ENCODE results near the gene LGMN. TPM values are rescaled to one million over a fixed set of nuclear protein-coding genes. Genes with fewer than 3 reads are reported as not detected.
"Not testable (repeated sequence)": the region's sequence is repeated elsewhere in the genome, so short reads cannot be mapped to it uniquely, and the experiment has no call there.

LGMN gene
- polyA plus RNA-seq, 4 donors, result 117 to 139 (median 127) TPM

GRCh38 chr14:92680330-92680729, 68.1 kb downstream of the LGMN start:
- not testable (repeated sequence) for DNase-seq (ENCODE audit: low read depth in 4 of 4, low spot score in 2 of 4)

- no peak for DNase-seq (ENCODE audit: low read depth in 4 of 4, low spot score in 2 of 4)
Observed at GRCh38 chr14:92679246-92679645, 69.2 kb downstream of the LGMN start.

GRCh38 chr14:92678766-92679165, 69.7 kb downstream of the LGMN start:
- no peak for DNase-seq (ENCODE audit: low read depth in 4 of 4, low spot score in 2 of 4)

- DNase-seq (ENCODE audit: low read depth in 4 of 4, low spot score in 2 of 4), result no peak
Observed at GRCh38 chr14:92677955-92678354, 70.5 kb downstream of the LGMN start.

- no peak for DNase-seq (ENCODE audit: low read depth in 4 of 4, low spot score in 2 of 4)
Observed at GRCh38 chr14:92677087-92677668, 71.2 kb downstream of the LGMN start.

DNA sequence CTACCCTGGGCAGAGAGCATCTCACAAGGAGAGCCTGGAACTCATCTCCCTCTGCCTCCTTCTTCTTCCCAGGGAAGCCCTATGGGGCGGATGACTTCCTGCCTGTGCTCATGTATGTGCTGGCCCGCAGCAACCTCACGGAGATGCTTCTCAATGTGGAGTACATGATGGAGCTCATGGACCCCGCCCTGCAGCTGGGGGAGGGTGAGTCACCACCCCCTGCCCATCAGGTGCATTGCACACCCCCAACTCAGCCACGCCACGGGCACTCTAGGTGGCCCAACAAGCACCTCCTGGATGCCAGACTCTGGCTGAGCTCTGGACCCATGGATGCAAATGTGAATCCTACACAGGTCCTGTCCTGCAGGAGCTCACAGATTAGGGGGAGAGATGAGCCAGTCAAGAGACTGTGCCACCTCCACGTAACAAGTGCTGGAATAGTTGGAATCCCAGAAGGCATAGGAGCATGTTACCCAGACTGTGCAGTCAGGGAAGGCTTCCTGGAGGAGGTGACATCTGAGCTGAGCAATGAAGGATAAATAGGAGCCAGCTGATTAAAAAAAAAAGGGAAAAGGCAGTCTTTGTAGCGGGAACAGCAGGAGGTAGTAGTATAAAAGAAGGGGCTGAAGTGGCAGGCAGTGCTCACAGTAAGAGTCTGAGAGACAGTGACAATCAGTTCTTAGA, 71.9 kb downstream of the LGMN start:
- no peak for DNase-seq (ENCODE audit: low read depth in 4 of 4, low spot score in 2 of 4)

GRCh38 chr14:92675976-92676375, 72.5 kb downstream of the LGMN start:
- no peak for DNase-seq (ENCODE audit: low read depth in 4 of 4, low spot score in 2 of 4)

DNA sequence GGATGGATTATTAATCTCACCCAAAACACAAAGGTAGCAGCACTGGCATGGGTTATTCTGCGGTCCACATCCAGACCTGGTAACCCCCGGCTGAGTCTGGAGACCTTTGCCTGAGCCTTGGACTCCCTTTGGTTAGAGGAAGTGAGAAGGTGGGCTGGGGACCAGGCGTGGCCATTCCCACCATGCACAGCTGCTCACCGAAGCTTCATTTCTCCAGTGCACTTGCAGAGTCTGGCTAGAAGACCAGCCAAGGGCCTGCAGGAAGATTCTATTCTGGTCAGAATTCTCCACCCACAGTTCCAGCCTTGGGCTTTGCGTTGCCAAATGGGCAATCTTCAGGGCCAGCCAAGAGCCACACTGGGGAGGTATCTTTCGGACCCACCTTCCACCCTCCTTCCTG, 73.0 kb downstream of the LGMN start:
- DNase-seq (ENCODE audit: low read depth in 4 of 4, low spot score in 2 of 4), result no peak

DNA sequence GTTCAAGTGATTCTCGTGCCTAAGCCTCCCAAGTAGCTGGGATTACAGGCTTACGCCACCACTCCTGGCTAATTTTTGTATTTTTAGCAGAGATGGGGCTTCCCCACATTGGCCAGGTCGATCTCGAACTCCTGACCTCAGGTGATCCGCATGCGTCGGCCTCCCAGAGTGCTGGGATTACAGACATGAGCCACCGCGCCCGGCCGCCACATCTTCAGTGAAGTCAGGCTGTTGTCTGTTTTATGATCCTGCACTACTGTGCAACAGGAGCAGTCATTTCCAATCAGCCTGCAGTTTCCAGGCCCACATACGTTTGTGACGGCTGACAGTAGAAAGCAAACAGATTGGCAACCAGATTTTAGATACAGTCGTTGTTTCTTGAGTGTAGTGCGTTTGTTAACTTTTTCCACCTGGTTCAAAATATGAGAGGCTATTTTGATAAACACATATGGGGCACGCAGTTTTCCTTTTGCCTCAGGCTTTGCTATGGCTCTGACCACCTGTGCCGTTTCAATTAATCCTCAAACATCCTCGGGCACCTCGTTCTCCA, 74.8 kb downstream of the LGMN start:
- DNase-seq (ENCODE audit: low read depth in 4 of 4, low spot score in 2 of 4), result no peak

DNA sequence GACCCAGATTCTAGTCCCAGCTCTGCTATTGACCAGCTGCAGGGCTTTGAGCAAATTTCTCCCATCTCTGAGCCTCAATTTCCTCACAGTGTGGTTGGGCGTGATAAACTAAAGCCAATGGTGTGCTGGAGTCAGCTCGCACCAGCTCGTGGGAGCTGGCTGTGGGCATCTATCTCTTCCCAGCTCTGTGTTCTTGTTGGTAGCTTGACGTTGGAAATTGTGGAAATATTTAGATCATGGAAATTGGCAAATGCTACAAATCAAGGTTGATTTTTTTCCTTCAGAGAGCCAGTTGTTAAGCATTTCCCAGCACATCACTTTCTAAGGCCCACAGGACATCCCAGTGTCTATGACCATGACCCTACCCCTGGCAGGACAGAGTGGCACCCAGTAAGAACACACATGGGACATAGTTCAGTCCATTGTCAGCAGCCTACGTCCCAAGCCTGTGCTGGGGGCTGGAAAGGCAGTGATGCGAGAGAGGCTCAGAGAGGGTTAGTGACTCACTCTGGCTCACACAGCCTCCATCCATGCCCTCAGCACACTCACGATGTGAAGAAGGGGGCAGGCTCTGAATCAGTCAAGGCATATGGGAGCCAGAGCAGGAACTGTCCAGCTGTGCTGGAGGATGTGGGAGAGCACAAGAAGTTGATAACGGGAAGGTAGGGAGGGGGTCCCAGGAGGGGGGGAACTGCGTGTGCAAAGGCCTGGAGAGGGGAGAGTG, 77.6 kb downstream of the LGMN start:
- DNase-seq (ENCODE audit: low read depth in 4 of 4, low spot score in 2 of 4), result no peak

- no peak for DNase-seq (ENCODE audit: low read depth in 4 of 4, low spot score in 2 of 4)
Observed at GRCh38 chr14:92670160-92670559, 78.3 kb downstream of the LGMN start.

GRCh38 chr14:92668276-92668973, 80.0 kb downstream of the LGMN start:
- DNase-seq (ENCODE audit: low read depth in 4 of 4, low spot score in 2 of 4), result no peak

- no peak for DNase-seq (ENCODE audit: low read depth in 4 of 4, low spot score in 2 of 4)
Observed at GRCh38 chr14:92666251-92666650, 82.2 kb downstream of the LGMN start.

DNA sequence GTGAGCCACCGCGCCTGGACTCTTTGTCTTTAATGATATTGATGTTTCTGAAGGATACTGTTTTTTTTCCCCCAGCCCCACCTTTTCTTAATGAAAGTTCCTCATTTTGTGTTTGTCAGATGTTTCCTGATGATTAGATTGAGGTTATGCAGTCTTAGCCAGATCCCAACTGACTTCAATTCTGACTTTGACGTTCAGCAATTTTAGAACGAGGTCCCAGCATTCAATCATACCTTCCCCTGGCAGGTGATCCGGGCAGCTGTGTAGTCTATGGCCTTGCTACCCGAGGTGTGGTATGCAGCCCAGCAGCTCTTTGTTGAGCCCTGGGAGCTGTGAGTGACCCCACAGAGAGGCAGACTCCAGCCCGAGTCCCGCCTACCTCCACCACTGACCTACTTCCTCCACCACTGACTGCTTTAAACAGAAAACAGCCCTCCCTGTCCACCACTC, 82.7 kb downstream of the LGMN start:
- DNase-seq (ENCODE audit: low read depth in 4 of 4, low spot score in 2 of 4), result no peak

- DNase-seq (ENCODE audit: low read depth in 4 of 4, low spot score in 2 of 4), result no peak
Observed at GRCh38 chr14:92663049-92663448, 85.4 kb downstream of the LGMN start.

- no peak for DNase-seq (ENCODE audit: low read depth in 4 of 4, low spot score in 2 of 4)
Observed at GRCh38 chr14:92660571-92660970, 87.9 kb downstream of the LGMN start.

DNA sequence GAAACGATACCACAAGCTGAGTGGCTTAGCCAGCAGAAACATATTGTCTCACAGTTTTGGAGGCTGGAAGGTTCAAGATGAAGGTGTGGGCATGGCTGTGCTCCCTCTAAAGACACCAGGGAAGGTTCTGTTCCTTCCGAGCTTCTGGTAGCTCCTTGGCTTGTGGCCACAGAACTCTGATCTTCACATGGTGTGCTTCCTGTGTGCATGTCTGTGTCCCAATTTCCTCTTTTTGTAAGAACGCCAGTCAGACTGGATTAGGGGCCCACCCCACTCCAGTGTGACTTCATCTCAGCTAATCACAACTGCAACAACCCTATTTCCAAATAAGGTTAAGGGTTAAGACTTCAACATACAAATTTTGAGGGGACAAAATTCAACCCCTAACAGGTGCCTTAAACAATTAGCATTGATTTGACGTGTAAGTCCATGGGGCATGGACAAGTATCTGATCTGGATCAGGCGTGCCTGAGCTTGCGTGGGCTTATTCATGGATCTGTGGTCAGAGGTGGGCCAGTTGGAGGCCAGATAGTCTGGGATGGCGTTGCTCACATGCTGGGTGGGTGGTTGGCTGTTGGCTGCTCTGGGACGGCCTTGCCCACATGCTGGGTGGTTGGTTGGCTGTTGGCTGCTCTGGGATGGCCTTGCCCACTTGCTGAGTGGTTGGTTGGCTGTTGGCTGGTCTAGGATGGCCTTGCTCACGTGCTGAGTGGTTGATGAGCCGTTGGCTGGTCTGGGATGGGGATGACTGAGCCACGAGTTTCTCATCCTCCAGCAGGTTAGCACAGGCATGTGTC, 88.5 kb downstream of the LGMN start:
- no peak for DNase-seq (ENCODE audit: low read depth in 4 of 4, low spot score in 2 of 4)

- DNase-seq (ENCODE audit: low read depth in 4 of 4, low spot score in 2 of 4), result no peak
Observed at GRCh38 chr14:92658684-92659083, 89.7 kb downstream of the LGMN start.

GRCh38 chr14:92658160-92658559, 90.3 kb downstream of the LGMN start:
- DNase-seq (ENCODE audit: low read depth in 4 of 4, low spot score in 2 of 4), result no peak

GRCh38 chr14:92657457-92658142, 90.8 kb downstream of the LGMN start:
- DNase-seq (ENCODE audit: low read depth in 4 of 4, low spot score in 2 of 4), result no peak
